ENCODE measurements around the gene PPP1R2B. TPM values are rescaled to one million over a fixed set of nuclear protein-coding genes. Genes with fewer than 3 reads are reported as not detected.

The PPP1R2B gene
- total RNA-seq, 4 donors from 2014 or later, result not detected

- no peak for TF ChIP-seq CTCF (IDR thresholded peaks at IDR 0.05; ENCODE audit: low read depth)
Observed at GRCh38 chr5:156879665-156880285, 29.7 kb downstream of the PPP1R2B start.

- no peak for TF ChIP-seq CTCF (IDR thresholded peaks at IDR 0.05; ENCODE audit: low read depth)
Observed at GRCh38 chr5:156883316-156883875, 33.3 kb downstream of the PPP1R2B start.

GRCh38 chr5:156888520-156888919 lies 38.4 kb downstream of the PPP1R2B start:
- TF ChIP-seq CTCF (IDR thresholded peaks at IDR 0.05; ENCODE audit: low read depth), result no peak

- no peak for TF ChIP-seq CTCF (IDR thresholded peaks at IDR 0.05; ENCODE audit: low read depth)
Observed at GRCh38 chr5:156892223-156892622, 42.1 kb downstream of the PPP1R2B start.

- no peak for TF ChIP-seq CTCF (IDR thresholded peaks at IDR 0.05; ENCODE audit: low read depth)
Observed at GRCh38 chr5:156892864-156893263, 42.8 kb downstream of the PPP1R2B start.

GRCh38 chr5:156893517-156893916 lies 43.4 kb downstream of the PPP1R2B start:
- TF ChIP-seq CTCF (IDR thresholded peaks at IDR 0.05; ENCODE audit: low read depth), result no peak

- no peak for TF ChIP-seq CTCF (IDR thresholded peaks at IDR 0.05; ENCODE audit: low read depth)
Observed at GRCh38 chr5:156896546-156896945, 46.5 kb downstream of the PPP1R2B start.

Small RNA genes within 50 kb of the gene (small RNA-seq; reads per million reads assigned to genes)
- gene RNU6-556P, result not detected

Other genes starting within 250 kb of the PPP1R2B start
- 1 to 10 TPM in 3 of 4 donors, not detected in 1; 2.2 to 3.6 (median 2.6) TPM for gene TIMD4, start 112.9 kb downstream of the PPP1R2B start, total RNA-seq
- 1 to 10 TPM in 2 of 4 donors, under 1 TPM in 1, not detected in 1; 0.88 to 1.9 (median 1.1) TPM for gene HAVCR1, start 208.8 kb downstream of the PPP1R2B start, total RNA-seq

Data from subcutaneous adipose tissue (tissue), 4 donors.